Mucosa of stomach (tissue), 1 donor: ENCODE measurements around the gene RANBP10.

ENCODE experiments used
- H3K27me3 ChIP-seq: one replicate; pipeline ENCODE4 v1.7.0; 2013; ENCODE audit warnings: mild to moderate bottlenecking, low read length; ENCODE audit not compliant: control insufficient read depth, insufficient read depth
- H3K36me3 ChIP-seq: one replicate; pipeline ENCODE4 v1.7.0; 2013; ENCODE audit warnings: low read length; ENCODE audit not compliant: control insufficient read depth, insufficient read depth
- H3K4me1 ChIP-seq: one replicate; pipeline ENCODE4 v1.7.0; 2013; ENCODE audit warnings: mild to moderate bottlenecking, low read length; ENCODE audit not compliant: control insufficient read depth, insufficient read depth
- H3K4me3 ChIP-seq: one replicate; pipeline ENCODE4 v1.7.0; 2013; ENCODE audit warnings: low read length
- H3K9ac ChIP-seq: one replicate; pipeline ENCODE4 v1.7.0; 2013; ENCODE audit warnings: mild to moderate bottlenecking, low read length, moderate library complexity
- H3K9me3 ChIP-seq: one replicate; pipeline ENCODE4 v1.7.0; 2013; ENCODE audit warnings: mild to moderate bottlenecking, low read length, moderate library complexity; ENCODE audit not compliant: control insufficient read depth
- donor health status: Pancreatic carcinoma.

Gene RANBP10

GRCh38 chr16:67796099-67796718, 10.2 kb downstream of the RANBP10 start:
- Histone ChIP-seq H3K9ac (no peak overlapping the region), H3K9me3 (no peaks in the 10 kb centered on the region), H3K27me3 (no peaks in the 10 kb centered on the region), H3K36me3 (no peaks in the 10 kb centered on the region), H3K4me1 (peaks cover 5% of the 10 kb centered on the region), H3K4me3 (no peak overlapping the region)

- H3K9me3 ChIP-seq: no peaks in the 10 kb centered on the region
- H3K4me3 ChIP-seq: no peak overlapping the region
- no peaks in the 10 kb centered on the region for H3K27me3 ChIP-seq
- H3K4me1 ChIP-seq: no peaks in the 10 kb centered on the region
- H3K36me3 ChIP-seq: no peaks in the 10 kb centered on the region
- H3K9ac ChIP-seq: no peak overlapping the region
These were observed 16.3 kb downstream of the RANBP10 start for GRCh38 chr16:67790071-67790470.

GRCh38 chr16:67786491-67786890, 19.9 kb downstream of the RANBP10 start:
- Histone ChIP-seq H3K4me3 (no peak overlapping the region), H3K9ac (no peak overlapping the region), H3K27me3 (no peaks in the 10 kb centered on the region), H3K36me3 (no peaks in the 10 kb centered on the region), H3K9me3 (no peaks in the 10 kb centered on the region), H3K4me1 (peaks cover 4% of the 10 kb centered on the region)

- peaks cover 26% of the 10 kb centered on the region for H3K4me1 ChIP-seq
These were observed 23.0 kb downstream of the RANBP10 start for GRCh38 chr16:67783353-67783725.

GRCh38 chr16:67782567-67783352, 23.6 kb downstream of the RANBP10 start:
- H3K27me3 ChIP-seq: no peaks in the 10 kb centered on the region

More at GRCh38 chr16:67783353-67783725, 23.0 kb downstream of the RANBP10 start:
- Histone ChIP-seq H3K9ac (no peak overlapping the region), H3K27me3 (no peaks in the 10 kb centered on the region), H3K4me3 (no peak overlapping the region), H3K9me3 (no peaks in the 10 kb centered on the region), H3K36me3 (no peaks in the 10 kb centered on the region)

GRCh38 chr16:67781565-67781921, 24.8 kb downstream of the RANBP10 start:
- Histone ChIP-seq H3K9ac (no peak overlapping the region), H3K4me1 (peaks cover 26% of the 10 kb centered on the region), H3K4me3 (no peak overlapping the region), H3K9me3 (no peaks in the 10 kb centered on the region), H3K27me3 (no peaks in the 10 kb centered on the region), H3K36me3 (no peaks in the 10 kb centered on the region)

More at GRCh38 chr16:67782567-67783352, 23.6 kb downstream of the RANBP10 start:
- Histone ChIP-seq H3K4me3 (no peak overlapping the region), H3K4me1 (peaks cover 26% of the 10 kb centered on the region), H3K36me3 (no peaks in the 10 kb centered on the region), H3K9ac (no peak overlapping the region), H3K9me3 (no peaks in the 10 kb centered on the region)

- no peak overlapping the region for H3K9ac ChIP-seq
- no peaks in the 10 kb centered on the region for H3K36me3 ChIP-seq
- H3K9me3 ChIP-seq: no peaks in the 10 kb centered on the region
- no peak overlapping the region for H3K4me3 ChIP-seq
- no peaks in the 10 kb centered on the region for H3K27me3 ChIP-seq
- H3K4me1 ChIP-seq: peaks cover 26% of the 10 kb centered on the region
These were observed 25.4 kb downstream of the RANBP10 start for GRCh38 chr16:67780847-67781564.

- Histone ChIP-seq H3K27me3 (no peaks in the 10 kb centered on the region), H3K9me3 (no peaks in the 10 kb centered on the region), H3K4me1 (peaks cover 26% of the 10 kb centered on the region), H3K9ac (no peak overlapping the region), H3K36me3 (no peaks in the 10 kb centered on the region), H3K4me3 (no peak overlapping the region)
These were observed 26.9 kb downstream of the RANBP10 start for GRCh38 chr16:67779256-67780014.

GRCh38 chr16:67775273-67775672, 31.1 kb downstream of the RANBP10 start:
- no peaks in the 10 kb centered on the region for H3K36me3 ChIP-seq
- peaks cover 10% of the 10 kb centered on the region for H3K4me1 ChIP-seq
- H3K4me3 ChIP-seq: no peak overlapping the region
- no peaks in the 10 kb centered on the region for H3K9me3 ChIP-seq
- H3K27me3 ChIP-seq: no peaks in the 10 kb centered on the region
- no peak overlapping the region for H3K9ac ChIP-seq

GRCh38 chr16:67774457-67774853, 31.9 kb downstream of the RANBP10 start:
- H3K9me3 ChIP-seq: no peaks in the 10 kb centered on the region
- no peak overlapping the region for H3K4me3 ChIP-seq
- no peak overlapping the region for H3K9ac ChIP-seq
- peaks cover 3% of the 10 kb centered on the region for H3K4me1 ChIP-seq
- no peaks in the 10 kb centered on the region for H3K27me3 ChIP-seq
- no peaks in the 10 kb centered on the region for H3K36me3 ChIP-seq

- no peak overlapping the region for H3K4me3 ChIP-seq
- H3K4me1 ChIP-seq: no peaks in the 10 kb centered on the region
- no peaks in the 10 kb centered on the region for H3K36me3 ChIP-seq
- no peaks in the 10 kb centered on the region for H3K9me3 ChIP-seq
- H3K9ac ChIP-seq: no peak overlapping the region
- no peaks in the 10 kb centered on the region for H3K27me3 ChIP-seq
These were observed 32.5 kb downstream of the RANBP10 start for GRCh38 chr16:67773569-67774456.
